Fibroblast of skin of abdomen (primary cell): ENCODE measurements around the gene TCIRG1.
A peak's percentile ranks its signal among the peaks of the same experiment; 100 is the strongest.

Source experiments
- DNase-seq: peaks from one replicate; pipeline ENCODE4 v3.0.0-alpha.2; 2013

The TCIRG1 gene

DNA sequence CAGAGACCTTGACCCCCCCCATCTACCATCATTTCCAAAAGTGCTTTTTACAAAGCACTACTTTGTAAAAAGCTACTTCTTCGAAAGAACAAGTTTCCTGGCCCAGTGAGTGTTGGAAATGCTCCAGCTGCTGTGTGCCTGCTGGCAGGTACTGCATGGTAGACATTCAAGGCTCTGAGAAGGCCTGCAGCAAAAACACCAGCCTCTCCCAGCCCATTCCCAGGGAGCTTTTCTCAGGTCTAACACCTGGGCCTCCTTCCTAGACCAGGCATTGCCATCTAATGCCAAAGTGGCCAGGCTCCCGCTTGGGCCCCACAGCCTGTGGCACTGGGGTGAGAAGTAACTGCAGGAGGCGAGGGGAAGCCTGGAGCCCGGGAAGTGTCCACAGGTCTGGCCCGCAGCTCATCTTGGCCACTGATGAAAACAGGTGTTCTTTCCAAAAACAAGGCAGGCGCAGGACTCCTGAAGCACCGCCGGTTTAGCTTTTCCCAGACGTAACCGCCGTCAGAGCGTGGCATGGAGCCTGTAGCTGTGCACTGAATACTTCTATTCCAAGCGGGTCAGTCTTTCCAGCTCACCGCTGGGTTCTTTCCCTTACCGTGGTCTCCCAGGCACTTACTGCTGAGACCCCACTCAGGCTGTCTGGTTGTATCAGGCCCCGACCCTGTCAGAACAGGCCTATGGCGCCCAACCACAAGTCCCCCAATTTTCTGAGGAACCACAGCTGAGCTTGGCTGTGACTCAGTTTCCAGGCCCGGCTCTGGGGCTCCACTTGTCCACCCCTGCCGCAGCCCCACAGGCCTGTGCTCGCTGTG is 1.2 kb upstream of the TCIRG1 start:
- no peak for DNase-seq

DNA sequence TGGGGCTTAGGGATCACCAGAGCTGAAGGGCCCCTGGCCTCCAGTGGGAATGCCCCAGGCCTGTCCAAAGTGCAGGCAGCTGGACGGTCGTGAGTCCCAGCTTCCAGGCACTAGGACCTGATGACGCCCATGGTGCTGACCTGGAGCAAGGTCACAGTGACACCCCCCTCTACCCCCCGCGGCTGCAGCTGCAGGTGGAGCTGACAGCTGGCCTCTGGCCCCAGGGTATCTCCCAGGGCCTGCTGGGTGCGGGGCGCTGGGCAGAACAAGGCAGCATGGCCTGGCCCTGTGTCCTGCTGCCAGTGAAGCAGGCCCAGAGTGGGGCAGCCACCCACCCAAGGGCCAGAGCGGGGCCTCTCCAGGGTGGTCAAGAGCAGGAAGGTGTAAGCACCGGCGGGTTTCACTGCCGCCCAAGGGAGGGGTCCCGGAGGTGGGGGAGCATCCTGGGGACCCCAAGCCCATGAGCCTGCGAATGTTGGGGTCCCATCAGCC is 553 bp upstream of the TCIRG1 start:
- no peak for DNase-seq

DNA sequence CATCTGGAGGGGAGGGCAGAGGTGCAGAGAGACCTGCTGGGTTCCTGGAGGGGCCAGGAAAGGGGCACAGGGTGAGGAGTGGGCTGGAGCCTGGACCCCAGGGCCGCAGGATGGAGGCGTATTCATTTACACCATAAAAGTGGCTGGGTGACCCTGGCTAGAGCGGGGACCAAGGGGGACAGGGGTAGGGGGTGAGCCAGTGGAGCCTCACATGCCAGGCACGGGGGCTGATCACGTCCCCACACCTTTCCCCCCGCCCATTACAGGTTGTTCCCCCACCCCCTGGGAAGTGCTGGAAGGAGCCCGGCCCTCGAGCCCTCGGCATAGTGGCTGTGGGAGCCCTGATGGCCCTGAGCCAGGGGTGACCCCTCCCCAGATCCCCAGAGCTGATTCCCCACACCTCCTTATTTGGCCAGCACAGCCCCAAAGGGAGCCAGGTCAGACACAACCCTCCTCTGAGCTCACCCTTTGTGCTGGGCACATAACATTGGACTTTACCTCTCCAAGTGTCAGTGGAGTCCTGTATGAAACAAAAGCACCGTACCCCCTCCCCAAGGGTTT is 781 bp downstream of the TCIRG1 start:
- no peak for DNase-seq

DNA sequence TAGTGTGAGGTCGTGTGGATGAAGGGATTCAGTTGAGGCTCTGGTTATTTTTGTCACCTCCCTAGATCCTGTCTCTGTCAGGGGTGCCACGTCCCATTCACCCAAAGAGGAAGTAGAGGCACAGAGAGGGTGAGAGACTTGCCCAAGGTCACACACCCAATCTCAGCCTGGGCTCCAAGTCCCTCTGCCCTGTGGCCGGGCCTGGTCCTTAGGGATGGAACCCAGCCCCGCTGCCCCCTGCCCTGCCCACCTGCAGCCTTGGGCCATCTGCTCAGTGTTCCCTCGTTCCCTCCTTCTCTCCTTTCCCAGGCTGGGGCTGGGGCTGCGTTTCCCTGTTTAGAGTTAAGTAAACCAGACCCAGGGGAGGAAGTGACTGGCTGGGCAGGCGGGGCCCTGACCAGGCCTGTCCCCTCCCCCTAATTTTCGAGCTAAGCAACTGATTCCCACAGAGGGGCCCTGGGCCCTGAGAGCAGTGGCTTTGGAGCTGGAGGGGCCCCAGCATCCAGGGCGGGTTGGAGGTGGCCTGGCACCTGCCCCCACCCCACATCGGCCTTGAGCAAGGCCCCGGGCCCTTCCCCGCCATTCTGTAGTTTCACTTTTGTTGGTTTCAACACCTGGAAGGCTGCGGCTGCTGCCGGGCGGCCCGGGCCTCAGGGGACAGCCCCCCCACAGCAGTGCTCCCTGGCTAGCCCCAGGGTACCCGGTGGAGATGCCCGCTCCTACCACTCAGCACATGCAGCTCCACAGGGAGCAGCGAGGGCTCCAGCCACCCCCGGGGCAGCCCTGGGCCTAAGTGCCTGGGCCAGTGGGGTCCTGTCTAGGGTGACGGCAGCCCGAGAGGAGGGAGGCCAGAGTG is 1.5 kb downstream of the TCIRG1 start:
- DNase-seq, result peak; percentile 68

- no peak for DNase-seq
Observed at GRCh38 chr11:68040957-68041591, 2.2 kb downstream of the TCIRG1 start.

GRCh38 chr11:68041617-68042218 is 2.9 kb downstream of the TCIRG1 start:
- no peak for DNase-seq

DNA sequence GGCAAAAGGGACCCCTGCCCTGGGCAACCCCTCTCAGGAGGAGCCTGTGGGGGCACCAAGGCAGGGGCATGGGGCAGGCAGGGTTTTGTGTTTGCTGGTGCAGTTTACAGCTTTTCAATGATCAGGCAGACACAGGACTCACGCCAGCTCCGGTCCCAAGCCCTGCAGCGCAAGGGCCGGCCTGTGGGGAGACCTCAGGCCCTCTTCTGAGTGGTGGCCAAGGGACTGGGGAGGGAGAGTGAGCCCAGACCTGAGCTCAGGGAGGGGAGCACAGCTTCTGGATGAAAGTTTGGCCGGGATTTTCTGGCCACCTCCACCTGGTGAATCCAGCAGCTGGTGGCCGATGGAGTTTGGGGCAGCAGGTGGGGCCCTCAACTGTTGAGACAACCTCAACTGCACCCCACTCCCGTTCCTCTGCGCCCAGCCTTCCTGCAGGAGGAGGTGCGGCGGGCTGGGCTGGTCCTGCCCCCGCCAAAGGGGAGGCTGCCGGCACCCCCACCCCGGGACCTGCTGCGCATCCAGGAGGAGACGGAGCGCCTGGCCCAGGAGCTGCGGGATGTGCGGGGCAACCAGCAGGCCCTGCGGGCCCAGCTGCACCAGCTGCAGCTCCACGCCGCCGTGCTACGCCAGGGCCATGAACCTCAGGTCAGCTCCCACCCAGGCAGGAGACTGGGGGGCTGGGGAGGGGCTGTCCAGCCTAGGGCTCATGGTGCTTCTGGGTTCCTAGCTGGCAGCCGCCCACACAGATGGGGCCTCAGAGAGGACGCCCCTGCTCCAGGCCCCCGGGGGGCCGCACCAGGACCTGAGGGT is 3.6 kb downstream of the TCIRG1 start:
- no peak for DNase-seq

DNA sequence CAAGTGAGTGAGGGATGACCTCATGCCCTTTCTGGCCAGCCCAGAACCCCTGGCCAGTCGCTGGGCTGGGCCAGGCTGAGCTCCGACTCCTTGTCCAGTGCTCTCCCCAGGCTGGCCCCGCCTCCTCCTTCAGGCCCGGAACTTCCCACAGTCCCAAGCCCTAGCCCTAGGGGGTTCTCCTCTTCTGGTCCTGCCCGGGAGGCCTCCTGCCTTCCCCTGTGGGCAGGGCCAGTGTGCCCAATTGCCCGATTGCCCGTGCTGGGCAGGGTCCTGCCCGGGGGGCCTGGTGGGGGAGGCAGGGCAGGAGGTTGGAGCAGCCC is 4.2 kb downstream of the TCIRG1 start:
- no peak for DNase-seq

- DNase-seq, result peak; percentile 64
Observed at GRCh38 chr11:68043349-68044144, 4.7 kb downstream of the TCIRG1 start.

- no peak for DNase-seq
Observed at GRCh38 chr11:68044145-68044813, 5.5 kb downstream of the TCIRG1 start.

- DNase-seq, result no peak
Observed at GRCh38 chr11:68044898-68045351, 6.1 kb downstream of the TCIRG1 start.

DNA sequence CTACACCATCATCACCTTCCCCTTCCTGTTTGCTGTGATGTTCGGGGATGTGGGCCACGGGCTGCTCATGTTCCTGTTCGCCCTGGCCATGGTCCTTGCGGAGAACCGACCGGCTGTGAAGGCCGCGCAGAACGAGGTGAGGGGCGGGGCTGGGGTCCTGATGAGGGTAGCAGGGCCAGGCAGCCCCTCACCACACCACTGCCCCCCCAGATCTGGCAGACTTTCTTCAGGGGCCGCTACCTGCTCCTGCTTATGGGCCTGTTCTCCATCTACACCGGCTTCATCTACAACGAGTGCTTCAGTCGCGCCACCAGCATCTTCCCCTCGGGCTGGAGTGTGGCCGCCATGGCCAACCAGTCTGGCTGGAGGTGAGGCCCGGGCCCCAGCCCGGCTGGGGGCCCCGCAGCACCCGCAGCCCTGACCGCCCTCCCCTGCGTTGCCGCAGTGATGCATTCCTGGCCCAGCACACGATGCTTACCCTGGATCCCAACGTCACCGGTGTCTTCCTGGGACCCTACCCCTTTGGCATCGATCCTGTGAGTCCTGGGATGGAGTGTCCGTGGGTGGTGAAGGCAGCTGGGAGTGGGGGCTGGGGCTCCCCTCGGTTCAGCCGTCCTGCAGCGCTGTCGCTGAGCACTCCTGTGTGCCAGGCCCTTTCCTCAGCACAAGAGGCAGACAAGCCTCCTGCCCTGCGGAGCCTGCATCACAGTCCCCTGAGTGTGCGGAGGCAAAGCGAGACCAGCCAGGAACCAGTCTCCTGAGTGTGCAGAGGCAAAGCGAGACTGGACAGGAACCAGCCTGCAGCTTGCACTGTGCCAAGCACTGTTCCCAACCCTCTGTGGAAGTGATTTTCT is 8.8 kb downstream of the TCIRG1 start:
- no peak for DNase-seq

- no peak for DNase-seq
Observed at GRCh38 chr11:68048681-68049508, 10.1 kb downstream of the TCIRG1 start.

DNA sequence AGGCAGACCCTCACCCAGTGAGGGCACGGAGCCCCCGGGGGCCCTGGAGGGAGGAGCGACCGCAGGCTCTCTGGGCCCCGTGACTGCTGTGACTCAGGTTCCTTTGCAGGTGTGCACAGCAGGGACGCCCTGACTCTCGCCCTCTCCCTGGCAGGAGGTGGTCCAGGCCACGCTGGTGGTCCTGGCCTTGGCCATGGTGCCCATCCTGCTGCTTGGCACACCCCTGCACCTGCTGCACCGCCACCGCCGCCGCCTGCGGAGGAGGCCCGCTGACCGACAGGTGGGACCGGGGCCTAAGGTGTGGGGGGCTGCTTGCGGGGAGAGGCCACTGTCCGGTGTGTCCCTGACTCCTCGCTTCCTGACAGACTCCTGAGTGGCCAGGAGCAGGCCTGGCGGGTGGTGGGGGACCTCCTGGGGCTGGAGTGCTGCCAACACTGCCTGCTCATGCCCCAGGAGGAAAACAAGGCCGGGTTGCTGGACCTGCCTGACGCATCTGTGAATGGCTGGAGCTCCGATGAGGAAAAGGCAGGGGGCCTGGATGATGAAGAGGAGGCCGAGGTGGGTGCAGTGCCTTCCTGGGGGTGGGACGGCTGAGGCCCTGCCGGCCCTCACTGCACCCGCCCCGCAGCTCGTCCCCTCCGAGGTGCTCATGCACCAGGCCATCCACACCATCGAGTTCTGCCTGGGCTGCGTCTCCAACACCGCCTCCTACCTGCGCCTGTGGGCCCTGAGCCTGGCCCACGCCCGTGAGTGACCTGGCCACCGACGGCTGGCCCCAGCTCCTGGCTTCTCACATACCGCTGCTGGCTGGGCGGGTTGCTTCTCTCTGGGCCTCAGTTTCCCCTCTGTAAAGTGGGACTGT is 10.9 kb downstream of the TCIRG1 start:
- DNase-seq, result no peak

- no peak for DNase-seq
Observed at GRCh38 chr11:68050371-68050841, 11.6 kb downstream of the TCIRG1 start.

- no peak for DNase-seq
Observed at GRCh38 chr11:68051191-68052136, 12.6 kb downstream of the TCIRG1 start.
